ENCODE data around the gene SH2D1B. TPM values are rescaled to one million over a fixed set of nuclear protein-coding genes. Genes with fewer than 3 reads are reported as not detected.
"Not testable (repeated sequence)": the region's sequence is repeated elsewhere in the genome, so short reads cannot be mapped to it uniquely, and the experiment has no call there.

Gene SH2D1B
- total and polyA plus RNA-seq, 3 experiments from 2014 or later, result 0.10 TPM; not detected in 2

GRCh38 chr1:162422662-162423375 is 10.9 kb upstream of the SH2D1B start:
- Mint-ChIP-seq H3K9me3 (peaks cover 0 to 2% (median 0%) of the 10 kb centered on the region in 5 donors), H3K36me3 (peaks cover 0 to under 1% (median 0%) of the 10 kb centered on the region in 3 donors), H3K4me3 (no peak overlapping the region), H3K27me3 (peaks cover 10 to 36% of the 10 kb centered on the region in 2 donors), H3K4me1 (no peaks in the 10 kb centered on the region), H3K27ac (no peak overlapping the region)
- CTCF ChIA-PET, result no interaction called here
- no peaks in the 10 kb centered on the region for H3K27me3 ChIP-seq (ENCODE audit: insufficient read depth, low read length, poor library complexity, severe bottlenecking)
- H3K4me1 ChIP-seq (ENCODE audit: insufficient read depth, low read length), result no peaks in the 10 kb centered on the region
- H3K27ac ChIP-seq (ENCODE audit: low read depth, low read length), result no peak overlapping the region
- no peaks in the 10 kb centered on the region for H3K36me3 ChIP-seq (ENCODE audit: insufficient read depth, low read length)
- no peak for DNase-seq
- no peak overlapping the region for H3K4me3 ChIP-seq (ENCODE audit: low read length)
- no peaks in the 10 kb centered on the region for H3K9me3 ChIP-seq (ENCODE audit: low read length)
- POLR2A ChIA-PET, result no interaction called here

DNA sequence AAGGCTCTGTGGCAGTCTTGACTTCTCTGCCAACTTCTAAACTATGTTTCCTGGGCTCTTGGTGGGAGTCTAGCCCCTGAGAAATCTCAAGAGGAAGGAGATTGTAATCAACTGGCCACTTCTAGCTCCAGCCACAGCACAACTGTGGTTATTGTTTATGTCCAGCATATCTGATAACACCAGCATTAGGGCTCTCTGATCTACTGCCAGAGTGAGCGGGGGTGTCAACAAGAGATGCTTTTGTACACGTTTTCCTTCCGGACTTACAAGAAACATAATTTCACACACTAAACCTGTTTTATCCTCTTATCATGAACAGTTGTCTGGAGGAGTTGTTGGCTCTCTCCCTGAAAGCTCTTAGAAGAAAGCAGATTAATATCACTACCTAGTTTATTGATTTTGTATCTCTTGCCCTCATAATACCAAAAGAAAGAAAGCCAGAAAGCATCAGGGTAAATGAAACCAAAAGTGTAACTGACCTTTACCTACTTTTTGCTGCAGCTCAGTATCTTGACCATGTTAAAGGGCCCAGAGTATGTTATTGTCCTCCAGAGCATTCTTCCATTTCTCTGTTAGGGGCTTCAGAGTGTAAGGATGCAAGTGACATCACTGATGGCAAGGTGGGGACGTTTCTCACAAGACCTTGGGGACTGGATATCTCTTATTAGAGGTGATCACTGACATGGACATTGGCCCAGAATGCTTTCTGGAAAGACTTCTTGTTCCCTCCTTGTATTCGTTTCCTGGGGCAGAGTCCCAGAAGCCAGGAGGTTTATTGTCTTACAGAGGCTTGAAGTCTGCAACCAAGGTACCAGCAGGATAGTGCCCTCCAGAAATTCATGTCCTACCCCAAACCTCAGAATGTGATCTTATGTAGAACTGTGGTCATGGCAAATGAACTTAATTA is 9.6 kb upstream of the SH2D1B start:
- ChIA-PET POLR2A (no interaction called here), CTCF (no interaction called here)
- Histone ChIP-seq H3K36me3 (ENCODE audit: insufficient read depth, low read length) (no peaks in the 10 kb centered on the region), H3K4me3 (ENCODE audit: low read length) (no peak overlapping the region), H3K27me3 (ENCODE audit: insufficient read depth, low read length, poor library complexity, severe bottlenecking) (no peaks in the 10 kb centered on the region), H3K4me1 (ENCODE audit: insufficient read depth, low read length) (no peaks in the 10 kb centered on the region), H3K9me3 (ENCODE audit: low read length) (no peaks in the 10 kb centered on the region), H3K27ac (ENCODE audit: low read depth, low read length) (no peak overlapping the region)
- H3K9me3 Mint-ChIP-seq, result peaks cover 0 to 2% (median 0%) of the 10 kb centered on the region in 5 donors
- peaks cover 12 to 48% of the 10 kb centered on the region in 2 donors for H3K27me3 Mint-ChIP-seq
- no peak overlapping the region for H3K4me3 Mint-ChIP-seq
- H3K4me1 Mint-ChIP-seq, result no peaks in the 10 kb centered on the region
- peaks cover 0 to 3% (median 0%) of the 10 kb centered on the region in 3 donors for H3K36me3 Mint-ChIP-seq
- no peak for DNase-seq
- H3K27ac Mint-ChIP-seq, result no peak overlapping the region

GRCh38 chr1:162420120-162420519 is 8.2 kb upstream of the SH2D1B start:
- Mint-ChIP-seq H3K4me1 (no peaks in the 10 kb centered on the region), H3K27me3 (peaks cover 13 to 61% of the 10 kb centered on the region in 2 donors), H3K4me3 (no peak overlapping the region), H3K36me3 (peaks cover 0 to 3% (median 0%) of the 10 kb centered on the region in 3 donors), H3K27ac (no peak overlapping the region), H3K9me3 (peaks cover 0 to 2% (median 0%) of the 10 kb centered on the region in 5 donors)
- Histone ChIP-seq H3K36me3 (ENCODE audit: insufficient read depth, low read length) (no peaks in the 10 kb centered on the region), H3K27me3 (ENCODE audit: insufficient read depth, low read length, poor library complexity, severe bottlenecking) (no peaks in the 10 kb centered on the region), H3K4me1 (ENCODE audit: insufficient read depth, low read length) (no peaks in the 10 kb centered on the region), H3K27ac (ENCODE audit: low read depth, low read length) (no peak overlapping the region), H3K4me3 (ENCODE audit: low read length) (no peak overlapping the region), H3K9me3 (ENCODE audit: low read length) (no peaks in the 10 kb centered on the region)
- ChIA-PET CTCF (no interaction called here), POLR2A (no interaction called here)
- DNase-seq, result no peak

- H3K4me3 Mint-ChIP-seq; H3K36me3 Mint-ChIP-seq; H3K27ac ChIP-seq (ENCODE audit: low read depth, low read length): not testable (repeated sequence)
These were observed 7.6 kb upstream of the SH2D1B start for GRCh38 chr1:162419450-162419931.

GRCh38 chr1:162418584-162418983 is 6.6 kb upstream of the SH2D1B start:
- peaks cover 17 to 58% of the 10 kb centered on the region in 2 donors for H3K27me3 Mint-ChIP-seq
- POLR2A ChIA-PET, result not testable (repeated sequence)

More at GRCh38 chr1:162419450-162419931, 7.6 kb upstream of the SH2D1B start:
- H3K4me1 Mint-ChIP-seq; POLR2A ChIA-PET; H3K9me3 ChIP-seq (ENCODE audit: low read length); H3K27ac Mint-ChIP-seq; CTCF ChIA-PET; H3K9me3 Mint-ChIP-seq; DNase-seq; H3K4me1 ChIP-seq (ENCODE audit: insufficient read depth, low read length); H3K4me3 ChIP-seq (ENCODE audit: low read length); H3K36me3 ChIP-seq (ENCODE audit: insufficient read depth, low read length); H3K27me3 ChIP-seq (ENCODE audit: insufficient read depth, low read length, poor library complexity, severe bottlenecking): not testable (repeated sequence)
- H3K27me3 Mint-ChIP-seq, result peaks cover 13 to 62% of the 10 kb centered on the region in 2 donors

DNA sequence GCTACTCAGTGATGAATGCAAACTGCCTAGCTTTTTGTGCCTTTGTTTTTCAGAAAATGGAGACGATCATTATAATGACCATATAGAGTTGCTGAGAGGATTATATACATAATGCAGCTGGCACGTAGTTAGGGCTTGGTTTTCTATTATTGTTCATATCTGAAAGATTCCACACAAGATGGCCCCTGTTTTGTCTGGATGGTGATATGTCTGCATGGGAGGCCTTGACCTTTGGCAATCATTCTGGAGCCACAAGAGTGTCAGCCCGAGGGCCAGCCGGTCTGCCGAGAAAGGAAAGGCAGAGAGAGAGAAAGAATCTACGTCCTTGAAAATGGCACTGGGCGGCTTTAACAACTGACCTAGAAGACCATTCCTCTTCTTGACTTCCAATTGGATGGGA is 5.7 kb upstream of the SH2D1B start:
- Mint-ChIP-seq H3K36me3 (peaks cover 0 to 3% (median 0%) of the 10 kb centered on the region in 3 donors), H3K9me3 (peaks cover 0 to 2% (median 0%) of the 10 kb centered on the region in 5 donors), H3K27me3 (peaks cover 20 to 59% of the 10 kb centered on the region in 2 donors), H3K27ac (no peak overlapping the region), H3K4me1 (no peaks in the 10 kb centered on the region), H3K4me3 (no peak overlapping the region)
- no peaks in the 10 kb centered on the region for H3K9me3 ChIP-seq (ENCODE audit: low read length)
- H3K36me3 ChIP-seq (ENCODE audit: insufficient read depth, low read length), result no peaks in the 10 kb centered on the region
- no peak for DNase-seq
- H3K27ac ChIP-seq (ENCODE audit: low read depth, low read length), result no peak overlapping the region
- no peak overlapping the region for H3K4me3 ChIP-seq (ENCODE audit: low read length)
- ChIA-PET CTCF (no interaction called here), POLR2A (no interaction called here)
- no peaks in the 10 kb centered on the region for H3K27me3 ChIP-seq (ENCODE audit: insufficient read depth, low read length, poor library complexity, severe bottlenecking)
- H3K4me1 ChIP-seq (ENCODE audit: insufficient read depth, low read length), result no peaks in the 10 kb centered on the region

More at GRCh38 chr1:162418584-162418983, 6.6 kb upstream of the SH2D1B start:
- H3K4me1 Mint-ChIP-seq; CTCF ChIA-PET; H3K36me3 Mint-ChIP-seq; H3K4me3 Mint-ChIP-seq; H3K4me1 ChIP-seq (ENCODE audit: insufficient read depth, low read length); H3K27me3 ChIP-seq (ENCODE audit: insufficient read depth, low read length, poor library complexity, severe bottlenecking); H3K9me3 Mint-ChIP-seq; H3K4me3 ChIP-seq (ENCODE audit: low read length); H3K27ac Mint-ChIP-seq; H3K9me3 ChIP-seq (ENCODE audit: low read length); H3K27ac ChIP-seq (ENCODE audit: low read depth, low read length); DNase-seq; H3K36me3 ChIP-seq (ENCODE audit: insufficient read depth, low read length): not testable (repeated sequence)

- Mint-ChIP-seq H3K4me1 (no peaks in the 10 kb centered on the region), H3K4me3 (no peak overlapping the region), H3K27ac (no peak overlapping the region), H3K36me3 (peaks cover 0 to 3% (median 0%) of the 10 kb centered on the region in 3 donors), H3K9me3 (peaks cover 0 to 2% (median 0%) of the 10 kb centered on the region in 5 donors), H3K27me3 (peaks cover 22 to 58% of the 10 kb centered on the region in 2 donors)
- Histone ChIP-seq H3K9me3 (ENCODE audit: low read length) (no peaks in the 10 kb centered on the region), H3K27me3 (ENCODE audit: insufficient read depth, low read length, poor library complexity, severe bottlenecking) (no peaks in the 10 kb centered on the region), H3K4me3 (ENCODE audit: low read length) (no peak overlapping the region), H3K4me1 (ENCODE audit: insufficient read depth, low read length) (no peaks in the 10 kb centered on the region), H3K27ac (ENCODE audit: low read depth, low read length) (no peak overlapping the region), H3K36me3 (ENCODE audit: insufficient read depth, low read length) (no peaks in the 10 kb centered on the region)
- CTCF ChIA-PET, result no interaction called here
- no peak for DNase-seq
- POLR2A ChIA-PET, result no interaction called here
These were observed 5.0 kb upstream of the SH2D1B start for GRCh38 chr1:162416909-162417308.

DNA sequence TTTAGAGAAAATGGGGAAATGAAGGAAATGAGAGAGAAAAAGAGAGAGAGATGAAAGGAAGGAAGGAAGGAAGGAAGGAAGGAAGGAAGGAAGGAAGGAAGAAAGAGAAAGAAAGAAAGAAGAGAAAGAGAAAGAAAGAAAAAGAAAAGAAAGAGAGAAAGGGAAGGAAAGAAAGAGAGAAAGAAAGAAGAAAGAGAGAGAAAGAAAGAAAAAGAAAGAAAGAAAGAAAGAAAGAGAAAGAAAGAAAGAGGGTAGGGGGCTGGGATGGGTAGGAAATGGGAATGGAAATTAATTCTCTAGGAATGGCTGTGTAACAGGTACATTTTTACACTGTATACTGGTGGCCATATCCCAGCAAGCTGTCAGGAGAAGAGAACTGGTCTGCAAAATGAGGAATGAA is 4.3 kb upstream of the SH2D1B start:
- H3K36me3 ChIP-seq (ENCODE audit: insufficient read depth, low read length), result no peaks in the 10 kb centered on the region
- no peaks in the 10 kb centered on the region for H3K27me3 ChIP-seq (ENCODE audit: insufficient read depth, low read length, poor library complexity, severe bottlenecking)
- no peaks in the 10 kb centered on the region for H3K9me3 ChIP-seq (ENCODE audit: low read length)
- Mint-ChIP-seq H3K36me3 (peaks cover 0 to 3% (median 0%) of the 10 kb centered on the region in 3 donors), H3K27me3 (peaks cover 22 to 58% of the 10 kb centered on the region in 2 donors), H3K27ac (no peak overlapping the region), H3K4me3 (no peak overlapping the region), H3K4me1 (no peaks in the 10 kb centered on the region), H3K9me3 (peaks cover 0 to 2% (median 0%) of the 10 kb centered on the region in 5 donors)
- no peak overlapping the region for H3K4me3 ChIP-seq (ENCODE audit: low read length)
- DNase-seq, result no peak
- POLR2A ChIA-PET, result no interaction called here
- H3K27ac ChIP-seq (ENCODE audit: low read depth, low read length), result no peak overlapping the region
- CTCF ChIA-PET, result no interaction called here
- no peaks in the 10 kb centered on the region for H3K4me1 ChIP-seq (ENCODE audit: insufficient read depth, low read length)

Measured in CD8-positive, alpha-beta memory T cell (primary cell).